PC-9 (cell line): ENCODE measurements around the gene NBPF11.
"Not testable (repeated sequence)": the region's sequence is repeated elsewhere in the genome, so short reads cannot be mapped to it uniquely, and the experiment has no call there.

Experiments used
- EZH2 ChIP-seq: fragments of 200-600 bp; sonication (generic); IDR thresholded peaks from 2 replicates; pipeline ENCODE4 v1.8.0; 2017; ENCODE audit warnings: antibody characterized with exemption, low read depth
- TF ChIP-seq, protein P1 (sequence below): fragments of 200-600 bp; sonication (generic); conservative IDR thresholded peaks from 2 replicates; pipeline ENCODE4 v1.6.1; 2017; ENCODE audit warnings: mixed run types, antibody characterized with exemption, mild to moderate bottlenecking, moderate library complexity

DNA sequence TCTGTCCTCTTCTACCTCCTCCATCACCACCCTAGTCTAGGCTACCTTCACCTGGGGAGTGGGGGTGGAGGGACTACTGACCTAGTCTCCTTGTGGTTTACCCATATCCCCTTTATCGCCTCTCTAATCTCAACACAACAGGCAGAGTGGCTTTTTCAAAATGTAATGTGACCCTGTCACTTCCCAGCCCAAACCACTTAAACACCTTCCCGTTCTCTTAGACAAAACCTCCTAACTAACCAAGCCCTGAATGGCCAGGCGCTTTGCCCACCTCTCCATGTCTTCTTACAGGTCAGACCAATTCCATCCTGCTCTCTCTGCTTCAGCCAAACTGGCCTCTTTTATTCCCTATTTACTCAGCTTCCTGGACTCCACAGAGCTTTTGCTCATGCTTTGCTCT is 714 bp upstream of the NBPF11 start:
- TF ChIP-seq, protein P1, sequence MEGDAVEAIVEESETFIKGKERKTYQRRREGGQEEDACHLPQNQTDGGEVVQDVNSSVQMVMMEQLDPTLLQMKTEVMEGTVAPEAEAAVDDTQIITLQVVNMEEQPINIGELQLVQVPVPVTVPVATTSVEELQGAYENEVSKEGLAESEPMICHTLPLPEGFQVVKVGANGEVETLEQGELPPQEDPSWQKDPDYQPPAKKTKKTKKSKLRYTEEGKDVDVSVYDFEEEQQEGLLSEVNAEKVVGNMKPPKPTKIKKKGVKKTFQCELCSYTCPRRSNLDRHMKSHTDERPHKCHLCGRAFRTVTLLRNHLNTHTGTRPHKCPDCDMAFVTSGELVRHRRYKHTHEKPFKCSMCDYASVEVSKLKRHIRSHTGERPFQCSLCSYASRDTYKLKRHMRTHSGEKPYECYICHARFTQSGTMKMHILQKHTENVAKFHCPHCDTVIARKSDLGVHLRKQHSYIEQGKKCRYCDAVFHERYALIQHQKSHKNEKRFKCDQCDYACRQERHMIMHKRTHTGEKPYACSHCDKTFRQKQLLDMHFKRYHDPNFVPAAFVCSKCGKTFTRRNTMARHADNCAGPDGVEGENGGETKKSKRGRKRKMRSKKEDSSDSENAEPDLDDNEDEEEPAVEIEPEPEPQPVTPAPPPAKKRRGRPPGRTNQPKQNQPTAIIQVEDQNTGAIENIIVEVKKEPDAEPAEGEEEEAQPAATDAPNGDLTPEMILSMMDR, result not testable (repeated sequence)
- not testable (repeated sequence) for TF ChIP-seq EZH2
